GM18507 (cell line): ENCODE measurements around the gene LRRC73.
A peak's percentile ranks its signal among the peaks of the same experiment; 100 is the strongest.
"Not testable (repeated sequence)": the region's sequence is repeated elsewhere in the genome, so short reads cannot be mapped to it uniquely, and the experiment has no call there.

Experiments used
- DNase-seq: peaks from one replicate; pipeline ENCODE4 v3.0.0; 2011; ENCODE audit warnings: low read depth; ENCODE audit not compliant: insufficient read length; ENCODE audit errors: extremely low spot score
- FAIRE-seq: peaks from 2 replicates; lab custom pipeline; 2011; peaks lifted over from hg19 to GRCh38; lab: Jason Lieb, UNC

Gene LRRC73, protein sequence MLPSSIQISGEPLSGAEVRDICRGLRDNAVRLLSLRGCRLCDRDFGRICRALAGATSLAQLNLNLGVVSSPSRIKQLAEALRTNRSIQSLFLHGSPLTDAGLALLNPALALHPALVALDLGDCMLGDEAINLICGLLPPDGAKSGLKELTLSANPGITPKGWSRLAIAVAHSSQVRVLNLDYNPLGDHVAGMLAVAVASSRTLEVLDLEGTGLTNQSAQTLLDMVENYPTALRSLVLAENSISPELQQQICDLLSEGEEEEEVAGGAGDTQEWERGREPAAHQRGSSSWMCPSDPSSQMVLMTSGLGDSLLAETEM

DNA sequence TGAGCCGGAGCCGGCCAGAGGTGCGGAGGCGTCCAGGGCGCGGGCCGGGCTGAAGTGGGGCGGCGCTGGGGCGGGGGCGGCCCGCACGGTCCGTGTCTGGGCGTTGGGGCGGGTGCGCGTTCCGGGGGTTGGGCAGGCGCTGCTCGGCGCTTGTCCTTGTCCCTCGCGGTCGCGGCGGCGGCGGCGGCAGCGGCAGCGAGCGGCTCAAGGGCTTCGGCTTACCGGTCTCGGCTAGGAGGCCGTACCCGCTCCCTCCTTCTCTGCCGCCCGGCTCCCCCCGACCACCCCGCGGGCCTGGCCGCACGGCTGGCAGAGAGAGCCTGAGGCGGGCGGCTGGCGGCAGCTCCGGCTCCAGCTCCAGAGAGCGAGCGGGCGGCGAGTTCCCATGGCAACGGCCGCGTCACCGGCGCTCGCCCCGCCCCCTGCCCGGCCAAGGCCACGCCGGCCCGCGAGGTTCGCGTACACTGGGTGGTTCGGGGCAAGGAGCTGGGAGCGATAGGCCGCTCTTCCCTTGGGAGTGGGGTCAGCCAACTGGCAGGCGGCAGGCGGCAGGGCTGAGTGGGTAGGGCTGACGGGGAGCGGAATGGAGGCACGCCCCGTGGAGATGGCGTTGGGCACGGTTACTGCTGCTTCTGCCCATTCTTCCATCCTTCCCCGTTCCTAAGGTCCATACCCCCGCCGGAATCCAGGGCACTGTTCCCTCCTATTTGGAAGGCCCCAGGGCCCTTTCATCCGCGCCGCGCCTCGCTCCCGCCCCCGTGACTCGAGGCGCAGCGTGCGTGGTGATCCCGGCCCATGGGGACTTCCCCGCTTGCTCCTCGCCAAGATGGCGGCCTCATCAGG is at the start of gene LRRC73:
LRRC73 (minus strand) TSS at position 363 of the 843 bp plus-strand sequence. CDS start 561 bp downstream, outside the sequence.
- DNase-seq (peak; percentile 48), FAIRE-seq (peak; percentile 79)

DNA sequence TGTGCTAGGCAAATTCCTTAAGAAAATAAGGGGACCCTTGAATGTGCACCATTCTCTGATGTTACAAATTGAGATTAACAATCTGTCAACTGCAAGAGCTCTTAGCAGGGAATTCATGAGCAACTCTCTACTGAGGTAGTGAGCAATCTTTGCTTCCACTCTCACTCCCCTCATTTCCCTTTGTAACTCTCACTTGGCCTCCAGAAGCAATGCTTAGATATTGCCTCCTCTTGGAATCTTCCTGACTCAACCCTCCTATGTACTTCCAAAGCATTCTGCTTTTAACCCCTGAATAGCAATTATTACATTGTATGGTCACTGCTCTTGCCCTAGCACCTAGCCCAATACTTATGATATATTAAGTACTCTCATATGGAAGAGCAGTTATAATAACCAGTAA is 49.2 kb upstream of the LRRC73 start:
- DNase-seq (no peak), FAIRE-seq (no peak)

DNA sequence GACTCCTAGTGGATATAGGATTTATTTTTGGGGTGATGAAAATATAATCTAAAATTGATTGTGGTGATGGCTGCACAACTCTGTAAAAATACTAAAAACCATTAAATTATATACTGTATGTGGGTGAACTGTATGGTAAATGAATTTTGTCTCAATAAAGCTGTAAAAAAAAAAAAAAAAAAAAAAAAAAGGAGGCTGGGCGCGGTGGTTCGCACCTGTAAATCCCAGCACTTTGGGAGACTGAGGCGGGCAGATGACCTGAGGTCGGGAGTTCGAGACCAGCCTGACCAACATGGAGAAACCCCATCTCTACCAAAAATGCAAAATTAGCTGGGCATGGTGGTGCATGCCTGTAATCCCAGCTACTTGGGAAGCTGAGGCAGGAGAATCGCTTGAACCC is 47.5 kb upstream of the LRRC73 start:
- DNase-seq, FAIRE-seq: not testable (repeated sequence)

DNA sequence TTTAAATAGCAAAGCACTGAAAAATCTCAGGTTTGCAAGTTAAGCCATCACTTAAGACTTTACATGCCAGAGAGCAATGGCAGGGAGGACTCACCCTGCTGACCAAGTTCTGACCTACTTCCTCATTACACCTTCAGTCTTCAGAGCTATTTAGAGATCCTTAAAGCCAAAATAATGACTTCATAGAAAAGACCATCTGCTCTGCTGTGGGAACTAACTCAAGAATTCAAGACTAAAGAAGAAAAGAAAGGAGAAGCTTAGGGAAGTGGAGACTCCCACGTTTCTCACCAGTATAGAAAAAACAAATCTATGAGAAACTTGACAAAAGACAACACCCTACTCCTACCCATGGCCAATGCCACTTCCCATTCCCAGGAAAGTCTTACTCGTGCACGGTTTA is 37.1 kb upstream of the LRRC73 start:
- no peak for DNase-seq
- FAIRE-seq = peak; percentile 60

DNA sequence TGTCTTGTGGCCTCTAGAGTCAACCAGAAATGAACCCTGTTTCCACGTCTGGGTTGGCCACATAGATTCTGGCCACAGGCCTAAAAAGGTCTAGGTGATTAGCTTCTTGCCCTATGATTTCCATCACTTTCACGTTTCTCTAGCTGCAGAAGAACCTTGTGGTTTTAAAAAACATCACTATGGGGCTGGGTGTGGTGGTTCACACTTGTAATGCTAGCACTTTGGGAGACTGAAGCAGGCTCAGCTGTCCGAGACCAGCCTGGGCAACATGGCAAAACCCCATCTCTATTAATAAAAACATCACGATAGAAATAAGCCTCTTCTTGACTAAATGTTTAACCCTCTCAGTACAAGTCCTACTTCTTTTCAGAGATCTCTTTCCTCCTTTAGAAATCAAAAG is 34.3 kb upstream of the LRRC73 start:
- FAIRE-seq = no peak
- DNase-seq = no peak

DNA sequence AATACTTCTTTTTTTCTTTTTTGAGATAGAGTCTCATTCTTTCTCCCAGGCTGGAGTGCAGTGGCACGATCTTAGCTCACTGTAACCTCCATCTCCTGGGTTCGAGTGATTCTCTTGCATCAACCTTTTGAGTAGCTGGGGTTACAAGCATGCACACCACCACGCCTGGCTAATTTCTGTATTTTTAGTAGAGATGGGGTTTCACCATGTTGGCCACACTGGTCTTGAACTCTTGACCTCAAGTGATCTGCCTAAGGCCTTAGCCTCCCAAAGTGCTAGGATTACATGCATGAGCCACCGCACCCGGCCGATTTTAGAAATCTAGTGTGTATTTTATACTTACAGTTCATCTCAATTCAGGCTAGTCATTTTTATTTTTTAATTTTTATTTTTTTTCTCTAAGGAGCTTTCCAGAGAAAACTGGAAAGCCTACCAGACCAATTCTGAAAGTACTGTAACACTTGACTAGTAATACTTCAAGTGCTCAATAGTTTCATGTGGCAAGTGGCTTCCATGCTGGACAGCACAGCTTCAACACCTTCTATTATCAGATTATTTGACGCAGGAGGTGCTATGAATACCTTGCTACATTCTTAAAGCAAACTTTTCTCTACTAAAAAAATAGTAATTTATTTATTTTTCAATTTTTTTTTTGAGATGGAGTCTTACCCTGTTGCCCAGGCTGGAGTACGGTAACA is 31.8 kb upstream of the LRRC73 start:
- peak; percentile 81 for FAIRE-seq
- DNase-seq = peak; percentile 32

DNA sequence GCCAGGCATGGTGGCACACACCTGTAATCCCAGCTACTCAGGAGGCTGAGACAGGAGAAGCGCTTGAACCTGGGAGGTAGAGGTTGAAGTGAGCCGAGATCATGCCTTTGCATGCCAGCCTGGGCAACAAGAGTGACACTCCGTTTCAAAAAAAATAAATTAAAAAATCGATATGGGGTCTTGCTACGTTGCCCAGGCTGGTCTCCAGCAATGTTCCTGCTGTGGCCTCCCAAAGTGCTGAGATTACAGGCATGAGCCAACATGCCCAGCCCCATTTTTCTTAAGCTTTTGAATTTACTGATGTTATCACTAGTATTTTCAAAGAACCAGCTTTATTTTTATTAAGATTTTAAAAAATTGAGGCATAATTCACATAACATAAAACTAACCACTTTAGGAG is 30.4 kb upstream of the LRRC73 start:
- no peak for FAIRE-seq
- DNase-seq = no peak

DNA sequence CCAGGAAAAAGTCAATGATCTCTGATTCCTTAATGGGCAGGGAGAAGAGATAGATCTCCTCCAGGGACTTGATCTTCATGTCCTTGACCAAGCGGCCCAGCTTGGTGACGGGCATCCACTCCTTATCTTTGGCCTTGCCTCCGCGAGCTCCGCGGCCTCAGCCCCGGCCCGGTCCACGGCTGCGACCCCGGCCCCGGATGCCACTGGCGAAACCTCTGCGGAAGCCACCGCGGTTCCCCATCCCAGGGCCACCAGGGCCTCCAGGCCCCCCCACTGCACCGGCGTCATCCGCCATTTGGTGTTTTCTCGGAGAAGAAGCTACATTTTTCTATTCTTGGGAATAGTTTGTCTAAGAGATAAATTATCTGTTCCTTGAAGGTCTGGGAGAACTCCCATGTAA is 29.3 kb upstream of the LRRC73 start:
- not testable (repeated sequence) for FAIRE-seq, DNase-seq

DNA sequence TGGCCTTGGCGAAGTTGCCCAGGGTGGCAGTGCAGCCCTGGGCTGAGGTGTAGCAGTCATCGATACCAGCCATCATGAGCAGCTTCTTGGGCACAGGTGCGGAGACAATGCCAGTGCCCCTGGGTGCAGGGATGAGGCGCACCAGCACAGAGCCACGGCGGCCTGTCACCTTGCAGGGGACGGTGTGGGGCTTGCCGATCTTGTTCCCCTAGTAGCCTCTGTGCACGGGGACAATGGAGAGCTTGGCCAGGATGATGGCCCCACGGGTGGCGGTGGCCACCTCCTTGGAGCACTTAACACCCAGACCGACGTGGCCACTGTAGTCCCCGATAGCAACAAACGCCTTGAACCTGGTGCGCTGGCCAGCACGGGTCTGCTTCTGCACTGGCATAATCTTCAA is 28.8 kb upstream of the LRRC73 start:
- not testable (repeated sequence) for DNase-seq, FAIRE-seq

DNA sequence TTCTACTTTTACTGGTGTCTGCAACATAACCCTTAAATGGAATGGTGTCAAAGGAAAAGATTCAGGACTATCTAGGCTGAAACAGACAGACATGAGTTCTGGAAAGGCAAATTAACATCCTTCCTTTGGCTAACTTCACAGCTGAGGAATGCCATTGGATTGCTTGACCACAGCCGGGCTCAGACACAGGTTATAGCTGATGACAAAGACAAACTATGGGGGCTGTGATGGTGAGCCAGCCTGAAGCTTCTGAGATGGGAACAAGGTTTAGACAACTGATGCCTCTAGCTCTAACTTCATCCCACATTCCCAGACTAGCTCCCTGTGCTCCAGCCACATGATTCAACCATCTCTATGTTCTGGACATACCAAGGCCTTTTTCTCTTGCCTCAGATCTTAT is 22.1 kb upstream of the LRRC73 start:
- DNase-seq (no peak), FAIRE-seq (no peak)

DNA sequence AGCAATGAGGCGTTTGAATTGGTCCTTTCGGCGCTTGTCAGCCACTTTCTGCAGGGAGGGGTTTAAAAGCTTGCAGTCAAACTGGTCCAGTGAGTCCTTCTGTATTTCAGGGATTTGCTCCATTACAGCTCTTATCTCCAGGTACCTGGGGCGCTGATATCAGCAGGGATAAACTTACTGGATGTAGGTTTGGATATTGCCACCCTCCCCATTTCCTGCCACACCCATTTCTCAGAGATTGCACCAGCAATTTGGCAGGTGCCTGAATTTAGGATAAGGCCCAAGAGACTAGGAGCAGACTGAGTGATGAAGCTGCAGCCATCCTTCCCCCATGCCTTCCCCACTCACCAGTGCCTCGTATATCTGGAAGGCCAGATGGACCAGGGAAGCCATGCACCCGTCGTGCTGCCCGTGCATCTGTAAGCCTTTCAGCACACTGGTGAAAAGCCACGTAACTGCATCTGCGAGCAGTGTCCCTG is 14.4 kb upstream of the LRRC73 start:
- DNase-seq (no peak), FAIRE-seq (no peak)

DNA sequence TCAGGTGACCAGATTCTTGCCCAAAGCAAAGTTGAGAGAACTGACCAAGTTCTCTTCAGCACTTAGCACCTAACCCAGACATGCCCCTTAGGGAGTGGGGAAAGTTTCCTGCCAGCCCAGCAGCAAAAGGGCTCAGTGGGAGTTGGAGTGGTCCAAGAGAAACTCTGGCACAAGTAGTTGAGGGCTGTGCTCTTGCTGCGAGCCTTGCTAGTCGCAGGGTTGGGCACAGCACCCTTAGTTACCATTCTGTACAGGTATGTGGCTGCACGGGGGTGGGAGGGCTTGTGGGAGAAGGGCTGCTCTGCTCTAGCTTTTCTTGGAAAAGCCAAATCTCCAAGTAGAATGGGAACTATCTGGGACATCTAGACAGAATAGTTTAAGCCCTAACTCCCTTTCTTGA is 13.1 kb upstream of the LRRC73 start:
- FAIRE-seq (no peak), DNase-seq (no peak)

DNA sequence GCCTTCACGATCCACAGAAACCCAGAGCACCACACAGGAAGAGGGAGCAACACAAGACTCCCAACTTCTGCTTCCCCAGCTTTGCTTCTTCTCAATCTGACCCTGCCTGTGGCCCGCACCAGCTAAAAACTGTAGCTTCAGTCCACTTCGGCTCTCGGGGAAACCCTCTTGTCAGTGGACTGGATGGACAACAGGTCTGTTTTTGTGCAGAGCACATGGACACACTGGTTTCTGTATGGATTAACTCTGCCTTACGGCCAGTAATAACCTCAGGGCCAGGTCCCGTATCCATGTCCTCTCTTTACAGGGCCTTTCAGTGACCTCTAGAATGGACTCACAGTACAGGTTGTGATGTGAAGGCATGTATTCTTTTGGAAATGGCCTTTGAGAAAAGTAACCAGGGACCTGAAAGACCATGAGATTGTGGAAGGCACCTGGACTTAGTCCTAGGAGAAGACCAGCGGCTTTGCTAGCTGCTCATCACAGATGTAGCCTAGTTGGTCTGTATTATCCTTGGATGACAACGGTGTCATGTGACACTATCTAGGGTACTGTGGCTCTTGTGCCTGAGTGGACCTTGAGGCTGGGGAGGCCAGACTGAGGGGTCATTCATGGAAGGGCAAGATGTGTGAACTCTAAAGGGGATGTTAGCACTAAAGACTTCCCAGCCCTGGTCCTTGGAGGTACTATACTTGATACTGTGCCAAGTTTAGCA is 12.6 kb upstream of the LRRC73 start:
- FAIRE-seq (no peak), DNase-seq (no peak)

DNA sequence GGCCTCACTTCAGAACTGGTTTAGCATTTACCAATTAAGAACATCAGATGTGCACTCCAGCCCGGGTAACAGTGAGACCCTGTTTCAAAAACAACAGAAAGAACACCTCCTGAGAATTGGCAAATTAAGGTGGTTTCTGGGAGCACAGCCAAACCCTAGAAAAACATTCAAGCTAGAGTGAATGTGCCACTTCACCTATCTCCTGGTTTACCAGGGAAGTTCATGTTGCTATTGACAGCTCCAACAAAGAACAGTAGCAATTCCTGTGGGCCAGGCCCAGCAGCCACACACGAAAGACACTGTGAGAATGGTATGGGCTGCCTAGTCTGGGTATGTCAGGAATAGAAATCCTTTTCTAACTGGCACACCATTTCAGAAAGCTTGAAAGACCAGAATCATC is 11.7 kb upstream of the LRRC73 start:
- DNase-seq (no peak), FAIRE-seq (no peak)

DNA sequence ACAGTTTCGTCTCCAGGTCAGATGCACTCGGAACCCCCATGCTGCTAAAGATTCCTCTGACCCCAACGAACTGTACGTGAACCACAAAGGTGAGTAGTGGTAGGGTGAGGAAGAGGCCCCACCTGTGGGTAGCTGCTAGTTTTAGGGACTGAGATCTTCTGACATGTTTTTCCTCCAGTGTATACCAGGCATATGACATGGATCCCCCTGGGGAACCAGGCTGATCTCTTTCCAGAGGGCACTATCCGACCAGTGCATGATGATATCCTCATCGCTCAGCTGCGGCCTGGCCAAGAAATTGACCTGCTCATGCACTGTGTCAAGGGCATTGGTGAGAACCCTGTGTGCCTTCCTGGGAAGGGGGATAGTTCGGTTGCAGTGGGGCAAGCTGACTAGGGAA is 10.0 kb upstream of the LRRC73 start:
- DNase-seq = no peak

DNA sequence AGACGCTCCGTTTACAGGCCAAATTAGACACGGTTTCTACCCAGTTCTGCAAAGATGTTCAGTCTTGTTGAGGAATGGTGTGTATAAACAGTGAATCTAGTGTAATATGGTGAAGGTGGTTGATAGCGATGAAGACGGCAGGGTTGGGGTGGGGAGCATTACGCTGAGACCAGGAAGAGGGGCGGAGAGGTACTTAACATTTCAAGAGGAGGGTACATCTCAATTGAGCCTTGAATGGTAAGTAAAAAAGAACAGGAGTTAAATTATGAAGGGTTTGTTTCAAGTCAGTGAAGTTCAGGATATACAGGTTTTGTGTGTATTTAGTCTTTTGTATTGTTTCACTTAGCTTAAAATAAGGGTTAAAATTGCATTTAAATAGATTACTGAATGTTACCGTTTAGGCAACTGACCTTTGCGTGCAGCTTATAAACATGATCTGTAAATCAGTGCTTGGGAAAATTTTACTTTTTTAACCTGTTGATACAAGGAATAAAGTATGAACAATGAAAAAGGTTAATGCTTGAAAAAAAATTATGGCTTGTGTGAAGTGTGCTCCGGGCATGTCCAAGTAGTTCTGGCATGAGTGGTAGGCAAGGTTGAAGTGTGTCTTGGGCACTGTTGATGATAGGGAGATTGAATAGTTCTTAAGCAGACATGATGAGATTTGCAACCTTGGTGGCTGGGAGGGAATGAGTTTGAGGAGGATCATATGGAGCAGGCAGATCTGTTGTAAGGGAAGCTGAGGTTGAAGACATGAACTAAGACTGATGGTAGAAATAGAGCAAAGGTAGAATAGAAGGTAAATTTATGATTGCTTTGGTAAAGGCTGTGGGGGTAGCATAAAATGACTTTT is 7.6 kb upstream of the LRRC73 start:
- DNase-seq (no peak), FAIRE-seq (no peak)

More for the DNA sequence above, 10.0 kb upstream of the LRRC73 start:
- FAIRE-seq = no peak

DNA sequence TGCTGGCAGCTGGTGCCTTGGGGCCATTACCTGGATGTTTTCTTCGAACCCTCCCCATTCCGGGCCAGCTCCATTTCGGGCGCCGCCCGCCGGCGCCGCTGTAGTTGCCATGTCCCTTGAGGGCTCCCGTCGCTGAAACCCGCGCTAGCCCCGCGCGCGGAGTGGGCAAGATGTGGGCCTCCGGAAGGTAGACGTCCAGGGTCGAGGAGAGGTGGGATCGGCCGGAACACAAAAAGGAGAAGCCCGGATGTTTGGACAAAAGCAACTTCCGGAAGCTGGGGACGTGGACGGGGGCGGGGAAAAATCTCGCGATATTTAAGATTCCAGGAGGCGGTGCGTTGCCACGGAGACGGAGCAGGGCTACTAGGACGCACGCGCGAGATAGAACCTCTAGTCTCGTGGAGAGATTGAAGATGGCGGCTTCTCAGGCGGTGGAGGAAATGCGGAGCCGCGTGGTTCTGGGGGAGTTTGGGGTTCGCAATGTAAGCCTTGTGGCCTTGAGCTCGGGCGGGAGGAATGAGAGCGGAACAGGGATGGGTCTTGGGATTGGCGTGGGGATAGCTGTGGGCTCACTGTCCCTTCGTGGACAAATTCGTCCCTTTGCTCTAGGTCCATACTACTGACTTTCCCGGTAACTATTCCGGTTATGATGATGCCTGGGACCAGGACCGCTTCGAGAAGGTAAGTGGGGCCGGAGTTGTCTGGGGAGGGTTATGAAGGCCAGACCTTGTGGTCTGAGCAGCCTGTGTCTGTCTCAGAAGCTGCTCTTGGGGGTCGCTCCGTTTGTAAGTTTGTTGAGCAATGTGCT is 6.8 kb upstream of the LRRC73 start, which contains the start of the genes POLR1C and YIPF3:
POLR1C (plus strand) TSS at position 393 of the 808 bp plus-strand sequence; CDS start at position 414, 21 bp downstream.
YIPF3 (minus strand) TSS at position 230 of the 808 bp plus-strand sequence; CDS start at position 111, 119 bp downstream.
- DNase-seq (peak; percentile 96), FAIRE-seq (peak; percentile 96)

DNA sequence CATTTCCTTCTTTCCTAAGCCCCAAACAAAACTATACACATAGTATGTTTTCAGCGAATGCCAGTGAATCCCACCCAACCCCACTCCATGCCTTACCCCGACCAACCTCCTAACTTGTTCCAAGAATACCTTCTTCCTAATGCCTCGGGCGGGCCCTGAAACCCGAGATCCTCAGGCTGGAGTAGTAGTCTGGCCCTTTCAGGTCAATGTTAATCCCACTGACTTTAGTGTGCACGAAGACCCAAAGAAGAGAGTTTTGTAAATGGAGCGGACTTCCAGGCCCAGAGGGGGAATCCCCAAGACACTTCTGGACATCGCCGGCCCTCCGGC is 6.2 kb upstream of the LRRC73 start:
- FAIRE-seq (no peak), DNase-seq (no peak)
